Heart left ventricle (tissue), 16 donors: ENCODE data around the gene POLR2A. TPM values are rescaled to one million over a fixed set of nuclear protein-coding genes. Genes with fewer than 3 reads are reported as not detected.

ENCODE experiments used
- ATAC-seq, 4 donors: fragments of 200-7000 bp; cut with Tn5 transposase; one replicate each; pipeline ENCODE4 v1.9.1; 2020 to 2022; ENCODE audit warnings: moderate library complexity in 4 of 4, mild to moderate bottlenecking in 3 of 4, moderate number of reproducible peaks in 1 of 4
- DNase-seq, 5 donors: peaks; one replicate each; pipeline ENCODE4 v3.0.0-alpha.2; 2020
- H3K27ac ChIP-seq, 12 donors: fragments of 200-600 bp; sonication (generic) in 4 of 12; one replicate each; pipeline versions ENCODE4 v1.5.0 to v1.8.0; 2016 to 2022; ENCODE audit warnings: mild to moderate bottlenecking in 2 of 12
- H3K27me3 ChIP-seq, 9 donors: fragments of 200-600 bp; sonication (generic) in 2 of 9; one replicate each; pipeline versions ENCODE4 v1.5.1 to v1.8.0; 2016 to 2022; ENCODE audit warnings: mild to moderate bottlenecking in 3 of 9
- H3K36me3 ChIP-seq, 9 donors: fragments of 200-600 bp; sonication (generic) in 2 of 9; one replicate each; pipeline versions ENCODE4 v1.5.0 to v1.8.0; 2018 to 2022; ENCODE audit warnings: mild to moderate bottlenecking in 2 of 9
- H3K4me1 ChIP-seq, 12 donors: fragments of 200-600 bp; sonication (generic) in 4 of 12; one replicate each; pipeline versions ENCODE4 v1.5.0 to v1.8.0; 2016 to 2022; ENCODE audit warnings: mild to moderate bottlenecking in 3 of 12
- H3K4me3 ChIP-seq, 12 donors: fragments of 200-600 bp; sonication (generic) in 4 of 12; one replicate each; pipeline versions ENCODE4 v1.5.0 to v1.8.0; 2017 to 2022; ENCODE audit warnings: mild to moderate bottlenecking in 9 of 12, moderate library complexity in 4 of 12
- H3K9me3 ChIP-seq, 12 donors: fragments of 200-600 bp; sonication (generic) in 4 of 12; one replicate each; pipeline versions ENCODE4 v1.5.0 to v1.8.0; 2016 to 2022; ENCODE audit warnings: mild to moderate bottlenecking in 1 of 12
- POLR2A ChIP-seq, 2 donors: fragments of 450-650 bp; IDR thresholded peaks; one replicate each; pipeline ENCODE4 v1.6.1; 2017; ENCODE audit warnings: antibody characterized with exemption in 2 of 2, mild to moderate bottlenecking in 2 of 2, moderate library complexity in 2 of 2
- WGBS, 4 donors: extraction: QIAGEN DNeasy Blood & Tissue Kit in 2 of 4; methylation state at CpG; one replicate each; pipeline versions ENCODE4 v1.1.5 to v1.1.7; 2013 to 2018; 5-methylcytosine and 5-hydroxymethylcytosine counted together
- intact Hi-C, 10 donors: fragments of 100-400 bp; cut with DNase I; formaldehyde crosslinking; loops; one replicate each; pipeline versions ENCODE4 v1.11.1 to v1.14.2; 2022
- polyA plus RNA-seq, 2 donors: library from polyadenylated mRNA; stranded (reverse); fragments of 200-250 nt; gene quantifications; one replicate each; pipeline ENCODE4 v1.2.3, GENCODE V29; 2013
- total RNA-seq, 9 donors: library from RNA; depleted of rRNA in 2 of 9; stranded (reverse); fragments of >200 nt in 2 of 9; fragmentation: NEBNext Ultra II Directional in 3 of 9; extraction: Animal tissue kit (Norgen Biotek cat#: 25700) in 3 of 9; gene quantifications; one replicate each; pipeline versions ENCODE4 v1.1.0 to v1.2.4, GENCODE V29; 2016 to 2023
- TF ChIP-seq, protein P1 (sequence below), 12 donors: fragments of 200-600 bp; sonication (generic) in 4 of 12; IDR thresholded peaks; one replicate each; pipeline versions ENCODE4 v1.5.0 to v1.8.0; 2018 to 2022; ENCODE audit warnings: antibody characterized with exemption in 12 of 12, mild to moderate bottlenecking in 5 of 12
- donor health status: ischemic (EF 13 %, LVEDD 7.1; RV severe dilation, severe dysfunction).
- donor health status: healthy with polysubstance abuse.
- donor health status: DM: no; HTN: yes; CAD: no.
- donor health status: DM: no; HTN: no; CAD: no.
- donor health status: ischemic (EF 25% LVEDD 6.9; RV normal size, moderate dysfunction).
- donor health status: ischemic (EF 25% LVEDD 5.7; RV mildly dilated, moderate dysfunction).
- donor health status: healthy.
- donor health status: DM: yes; HTN: yes; CAD: no.
- donor health status: ischemic (EF 35%, LVEDD 5.7; RV mildly dilated, moderate dysfunction).
- donor health status: nonischemic (EF 11% LVEDD 7.7; RV severe dilation, severe dysfunction).
- donor health status: DM: yes; HTN: yes; CAD: no.
- donor health status: PGD.
- donor health status: ischemic (EF 29% LVEDD 5.4; RV normal size, mild dysfunction).
- donor health status: nonischemic (EF 23%, LVEDD 6.1; RV moderate dilation, normal function).

Gene POLR2A
- total and polyA plus RNA-seq, 11 donors = 17.3 to 77.6 (median 41.5) TPM

DNA sequence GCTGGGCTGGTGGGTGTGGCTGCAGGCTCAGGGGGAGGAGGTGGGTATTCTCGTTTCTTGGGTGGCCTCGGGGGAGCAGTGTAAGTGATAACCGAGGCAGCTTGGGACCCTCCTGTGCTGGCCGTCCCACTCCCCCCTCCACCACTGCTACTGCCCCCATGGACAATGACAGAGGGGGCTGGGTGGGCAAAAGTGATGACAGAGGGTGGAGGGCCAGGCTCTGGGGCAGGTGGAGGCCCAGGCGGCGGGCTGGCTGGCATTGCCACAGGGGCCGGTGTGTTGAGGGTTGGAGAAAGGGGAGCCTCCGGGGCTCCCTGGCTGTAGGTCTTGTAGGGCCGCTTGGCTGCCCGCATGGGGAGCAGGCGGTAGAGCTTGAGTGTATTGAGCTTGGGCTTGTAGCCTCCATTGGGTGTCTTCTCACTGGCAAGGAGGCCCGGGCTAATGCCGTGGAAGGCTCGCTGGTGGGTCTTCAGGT lies 20.8 kb upstream of the POLR2A start:
- no peak for ATAC-seq
- TF ChIP-seq, protein P1, sequence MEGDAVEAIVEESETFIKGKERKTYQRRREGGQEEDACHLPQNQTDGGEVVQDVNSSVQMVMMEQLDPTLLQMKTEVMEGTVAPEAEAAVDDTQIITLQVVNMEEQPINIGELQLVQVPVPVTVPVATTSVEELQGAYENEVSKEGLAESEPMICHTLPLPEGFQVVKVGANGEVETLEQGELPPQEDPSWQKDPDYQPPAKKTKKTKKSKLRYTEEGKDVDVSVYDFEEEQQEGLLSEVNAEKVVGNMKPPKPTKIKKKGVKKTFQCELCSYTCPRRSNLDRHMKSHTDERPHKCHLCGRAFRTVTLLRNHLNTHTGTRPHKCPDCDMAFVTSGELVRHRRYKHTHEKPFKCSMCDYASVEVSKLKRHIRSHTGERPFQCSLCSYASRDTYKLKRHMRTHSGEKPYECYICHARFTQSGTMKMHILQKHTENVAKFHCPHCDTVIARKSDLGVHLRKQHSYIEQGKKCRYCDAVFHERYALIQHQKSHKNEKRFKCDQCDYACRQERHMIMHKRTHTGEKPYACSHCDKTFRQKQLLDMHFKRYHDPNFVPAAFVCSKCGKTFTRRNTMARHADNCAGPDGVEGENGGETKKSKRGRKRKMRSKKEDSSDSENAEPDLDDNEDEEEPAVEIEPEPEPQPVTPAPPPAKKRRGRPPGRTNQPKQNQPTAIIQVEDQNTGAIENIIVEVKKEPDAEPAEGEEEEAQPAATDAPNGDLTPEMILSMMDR (IDR thresholded peaks at IDR 0.05) = no peak
- no peak for TF ChIP-seq POLR2A (IDR thresholded peaks at IDR 0.05)
- DNase-seq = no peak
- Histone ChIP-seq H3K4me1 (peaks cover 5 to 30% (median 24%) of the 10 kb centered on the region in 12 donors), H3K27me3 (no peaks in the 10 kb centered on the region), H3K36me3 (peaks cover 0 to 52% (median 39%) of the 10 kb centered on the region in 9 donors), H3K4me3 (no peak overlapping the region), H3K27ac (no peak overlapping the region), H3K9me3 (no peaks in the 10 kb centered on the region)
- intact Hi-C loops = no loop called here
- 83 to 94% (median 87%) methylated on average over 11 to 14 of the region's 14 CpGs for WGBS, 4 donors

DNA sequence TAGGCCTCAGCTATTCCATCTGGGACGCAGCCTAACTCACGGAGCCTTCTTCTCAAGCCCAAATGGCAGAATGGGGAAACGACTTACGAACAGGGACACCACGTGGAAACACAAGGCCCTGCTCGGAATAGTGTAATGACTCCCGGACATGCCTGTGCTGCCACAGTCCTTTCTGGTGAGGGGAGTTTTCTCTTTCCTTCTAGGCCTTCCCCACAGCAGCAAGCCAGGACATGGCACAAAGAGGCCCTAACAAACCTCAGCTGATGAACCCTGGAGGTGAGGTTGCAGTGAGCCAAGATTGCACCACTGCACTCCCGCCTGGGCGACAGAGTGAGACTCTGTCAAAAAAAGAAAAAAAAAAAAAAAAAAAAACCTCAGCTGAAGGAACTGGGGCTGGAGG lies 20.1 kb upstream of the POLR2A start:
- DNase-seq = no peak
- H3K36me3 ChIP-seq = peaks cover 0 to 52% (median 39%) of the 10 kb centered on the region in 9 donors
- WGBS, 4 donors = 90 to 96% (median 93%) methylated on average over 6 to 9 of the region's 9 CpGs
- no peaks in the 10 kb centered on the region for H3K27me3 ChIP-seq
- no peak overlapping the region for H3K27ac ChIP-seq
- intact Hi-C loops = no loop called here
- H3K4me1 ChIP-seq = peaks cover 5 to 35% (median 24%) of the 10 kb centered on the region in 12 donors
- no peak overlapping the region for H3K4me3 ChIP-seq
- TF ChIP-seq POLR2A (IDR thresholded peaks at IDR 0.05) = no peak
- TF ChIP-seq, protein P1 (IDR thresholded peaks at IDR 0.05) = no peak
- no peaks in the 10 kb centered on the region for H3K9me3 ChIP-seq
- ATAC-seq = no peak

DNA sequence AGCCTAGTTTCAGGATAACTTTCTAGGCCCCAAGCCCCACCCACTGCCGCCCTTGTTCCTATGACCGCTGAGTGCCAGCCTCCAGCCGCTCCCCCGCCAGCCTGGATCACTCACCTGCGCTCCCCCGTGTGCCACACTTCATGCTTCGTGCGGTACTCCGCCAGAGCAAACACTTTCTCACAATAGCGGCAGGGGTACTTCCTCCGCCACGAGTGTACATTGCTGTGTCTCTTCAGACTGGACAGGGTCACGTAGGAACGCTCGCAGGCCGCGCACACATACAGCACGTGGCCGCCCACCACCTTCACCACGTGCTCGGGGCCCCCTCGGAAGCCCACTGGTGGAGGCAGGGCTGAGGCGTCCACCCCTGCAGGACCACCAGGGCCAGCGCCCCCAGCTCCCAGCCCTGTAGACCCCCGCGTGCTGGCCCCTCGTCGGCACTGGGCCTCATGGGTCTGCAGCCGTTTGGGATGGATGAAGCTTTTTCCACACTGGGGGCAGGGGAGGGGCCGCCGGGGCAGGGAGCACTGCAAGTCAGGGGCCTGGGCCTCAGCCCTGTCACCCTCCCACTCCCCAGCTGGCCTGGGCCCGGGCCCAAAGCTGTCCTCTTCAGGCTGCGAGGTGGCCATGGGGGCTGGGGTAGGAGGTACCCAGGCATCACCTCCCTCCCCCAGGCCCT lies 18.4 kb upstream of the POLR2A start:
- TF ChIP-seq, protein P1 (IDR thresholded peaks at IDR 0.05) = no peak
- no peak for TF ChIP-seq POLR2A (IDR thresholded peaks at IDR 0.05)
- H3K27me3 ChIP-seq = no peaks in the 10 kb centered on the region
- no peaks in the 10 kb centered on the region for H3K9me3 ChIP-seq
- WGBS, 4 donors = 90 to 92% (median 91%) methylated on average over 27 to 33 of the region's 33 CpGs
- intact Hi-C loops = no loop called here
- H3K27ac ChIP-seq = peak overlapping the region; percentile 53 to 86 (median 81)
- no peak overlapping the region for H3K4me3 ChIP-seq
- DNase-seq (no peak), ATAC-seq (peak in 2 of 4 donors; percentile 3 to 4)
- peaks cover 5 to 52% (median 36%) of the 10 kb centered on the region in 12 donors for H3K4me1 ChIP-seq
- H3K36me3 ChIP-seq = peaks cover 0 to 52% (median 39%) of the 10 kb centered on the region in 9 donors

DNA sequence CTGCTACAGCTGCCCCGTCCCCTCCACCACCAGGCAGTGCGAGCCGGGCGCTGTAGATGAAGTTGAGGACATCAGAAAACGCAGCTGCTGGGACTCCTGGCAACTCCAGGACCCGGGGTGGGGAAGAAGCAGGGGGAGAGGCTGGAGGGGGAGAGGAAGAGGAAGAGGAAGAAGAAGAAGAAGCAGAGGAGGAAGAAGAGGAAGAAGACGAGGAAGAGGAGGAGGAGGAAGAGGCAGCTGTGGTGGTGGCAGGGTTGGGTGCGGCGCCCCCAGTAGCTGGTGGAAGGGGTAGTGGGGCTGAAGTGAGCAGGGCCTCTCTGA lies 17.9 kb upstream of the POLR2A start:
- peaks cover 0 to 51% (median 39%) of the 10 kb centered on the region in 9 donors for H3K36me3 ChIP-seq
- peaks cover 5 to 56% (median 39%) of the 10 kb centered on the region in 12 donors for H3K4me1 ChIP-seq
- TF ChIP-seq, protein P1 (IDR thresholded peaks at IDR 0.05) = no peak
- TF ChIP-seq POLR2A (IDR thresholded peaks at IDR 0.05) = no peak
- DNase-seq (no peak), ATAC-seq (no peak)
- H3K9me3 ChIP-seq = no peaks in the 10 kb centered on the region
- intact Hi-C loops = no loop called here
- peak overlapping the region; percentile 53 to 86 (median 81) for H3K27ac ChIP-seq
- 78 to 83% (median 82%) methylated on average over 9 of the region's 9 CpGs for WGBS, 4 donors
- H3K27me3 ChIP-seq = no peaks in the 10 kb centered on the region
- H3K4me3 ChIP-seq = no peak overlapping the region
